GM21390 (cell line): Measurements from ENCODE around the gene OXTR.

Experiments
- ATAC-seq: cut with Tn5 transposase; IDR thresholded peaks from one replicate; pipeline ENCODE4 v1.9.1; 2021; ENCODE audit not compliant: unreplicated experiment

OXTR gene

GRCh38 chr3:8767667-8768363 is 1.6 kb downstream of the OXTR start:
- ATAC-seq, result peak; percentile 43

DNA sequence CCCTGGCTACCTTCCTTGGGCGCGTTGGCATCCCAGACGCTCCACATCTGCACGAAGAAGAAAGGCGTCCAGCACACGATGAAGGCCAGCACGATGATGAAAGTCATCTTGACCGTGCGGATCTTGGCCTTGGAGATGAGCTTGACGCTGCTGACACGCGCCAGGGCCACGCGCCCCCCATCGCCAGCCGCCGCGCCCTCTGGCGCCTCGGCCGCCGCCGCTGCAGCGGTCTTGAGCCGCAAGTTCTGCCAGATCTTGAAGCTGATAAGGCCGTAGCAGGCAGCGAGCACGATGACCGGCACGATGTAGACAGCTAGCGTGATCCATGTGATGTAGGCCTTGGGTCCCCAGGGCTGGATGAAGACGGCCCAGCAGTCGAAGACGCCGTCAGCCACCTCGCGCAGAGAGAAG is 2.2 kb downstream of the OXTR start:
- no peak for ATAC-seq

GRCh38 chr3:8766148-8766547 is 3.3 kb downstream of the OXTR start:
- no peak for ATAC-seq

DNA sequence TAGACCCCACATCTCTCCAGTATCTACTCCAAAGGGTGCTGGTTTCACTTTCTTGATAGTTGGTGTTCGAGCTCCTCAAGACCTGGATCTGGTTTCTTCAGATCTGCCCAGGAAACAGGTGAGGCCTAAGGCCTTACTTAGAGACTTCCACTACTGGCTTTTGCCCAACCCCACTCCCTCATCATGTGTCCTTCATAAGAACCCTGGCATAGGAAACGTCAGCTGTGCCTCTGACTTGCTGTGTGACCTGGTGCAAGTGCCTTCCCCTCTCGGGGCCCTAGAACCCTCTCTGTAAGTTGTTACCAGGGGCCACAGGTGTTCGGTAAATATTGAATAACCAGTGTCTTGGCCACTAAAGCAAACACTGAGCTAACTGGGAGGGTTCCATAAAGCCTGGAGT is 3.9 kb downstream of the OXTR start:
- no peak for ATAC-seq

- ATAC-seq, result no peak
Measured at GRCh38 chr3:8764528-8764927, 4.9 kb downstream of the OXTR start.

DNA sequence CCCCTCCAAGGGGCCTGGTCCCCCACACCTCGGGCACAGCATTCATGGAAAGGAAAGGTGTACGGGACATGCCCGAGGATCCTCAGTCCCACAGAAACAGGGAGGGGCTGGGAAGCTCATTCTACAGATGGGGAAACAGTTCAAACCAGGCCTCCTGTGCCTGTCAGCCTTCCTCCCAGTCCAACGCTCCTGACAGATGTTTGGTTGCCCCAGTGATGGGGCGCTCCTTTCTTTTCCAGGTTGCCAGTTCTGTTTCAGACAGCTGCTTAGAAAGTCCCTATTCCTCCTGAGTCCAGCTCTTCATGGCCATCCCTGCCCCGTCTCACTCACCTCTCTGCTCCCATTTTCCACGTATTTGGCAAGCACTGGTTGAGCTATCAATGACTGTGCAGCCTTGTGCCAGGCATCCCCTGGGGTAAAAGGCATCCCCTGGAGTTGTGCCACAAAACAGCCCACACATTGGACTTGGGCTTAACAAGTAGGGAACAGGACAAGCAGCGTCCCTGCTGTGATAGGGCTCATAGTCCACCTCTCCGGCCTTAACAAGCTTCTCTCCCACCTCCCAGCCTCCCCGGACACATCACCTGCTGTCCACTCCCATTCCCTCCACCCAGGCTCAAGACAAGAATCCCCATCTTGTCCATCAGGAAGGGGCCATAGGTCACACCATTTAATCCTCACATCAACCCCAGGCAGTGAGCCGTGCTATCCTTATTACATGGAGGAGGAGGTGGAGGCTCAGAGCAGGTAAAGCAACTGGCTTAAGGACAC is 6.6 kb downstream of the OXTR start:
- ATAC-seq, result no peak

- no peak for ATAC-seq
Measured at GRCh38 chr3:8761866-8762265, 7.5 kb downstream of the OXTR start.

- ATAC-seq, result no peak
Measured at GRCh38 chr3:8760506-8760905, 8.9 kb downstream of the OXTR start.

- no peak for ATAC-seq
Measured at GRCh38 chr3:8760091-8760490, 9.3 kb downstream of the OXTR start.

- no peak for ATAC-seq
Measured at GRCh38 chr3:8759038-8759707, 10.2 kb downstream of the OXTR start.

- ATAC-seq, result no peak
Measured at GRCh38 chr3:8757551-8758518, 11.6 kb downstream of the OXTR start.

DNA sequence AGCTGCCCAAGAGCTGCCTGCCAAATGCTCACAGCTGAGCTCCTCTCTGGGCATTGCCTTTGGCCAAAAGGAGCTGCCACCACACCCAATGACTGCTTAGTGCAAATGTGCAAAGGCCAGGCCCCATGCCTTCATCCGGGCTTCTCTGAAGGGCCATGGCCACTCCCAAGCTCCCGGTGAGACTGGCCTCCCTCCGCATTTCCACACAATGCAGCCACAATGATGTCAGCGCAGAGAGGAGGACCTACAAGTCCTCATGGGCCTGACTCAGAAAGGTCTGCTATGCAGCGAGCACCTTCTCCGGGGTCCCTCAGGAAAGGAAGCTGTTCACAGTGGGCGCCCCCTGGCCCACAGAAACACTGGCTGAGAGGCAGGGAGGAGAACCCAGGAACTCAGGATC is 12.7 kb downstream of the OXTR start:
- ATAC-seq, result no peak

DNA sequence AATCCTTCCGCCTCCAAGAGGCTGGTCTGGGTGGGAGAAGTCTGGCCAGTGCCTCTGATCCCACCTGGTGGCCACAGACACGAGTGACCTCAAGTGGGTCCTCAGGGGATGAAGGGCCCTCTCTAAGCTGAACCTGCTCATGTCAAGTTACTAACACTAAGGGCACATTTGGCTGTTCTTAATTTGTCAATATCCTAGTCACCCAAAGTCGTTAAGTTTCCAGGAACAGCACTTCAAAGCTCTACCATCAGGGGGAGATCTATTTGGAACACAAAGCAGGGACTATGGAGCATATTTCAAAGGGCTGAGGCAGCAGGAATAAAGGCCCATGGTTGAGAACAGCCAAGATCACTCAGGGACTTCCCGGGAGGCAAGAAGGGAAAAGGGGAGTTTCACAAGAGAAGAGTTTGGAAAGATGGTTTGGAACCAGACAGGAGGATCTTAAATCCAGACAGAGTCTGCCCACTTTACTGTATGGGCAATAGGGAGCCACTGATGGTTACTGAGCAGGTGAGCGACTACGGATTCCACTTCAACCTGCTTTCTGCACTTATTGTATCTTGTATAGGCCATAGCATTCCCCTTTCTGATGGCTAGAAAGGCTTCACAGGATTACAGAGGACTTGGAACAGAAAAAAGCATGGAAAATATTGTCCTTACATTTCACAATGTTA is 13.7 kb downstream of the OXTR start:
- no peak for ATAC-seq

DNA sequence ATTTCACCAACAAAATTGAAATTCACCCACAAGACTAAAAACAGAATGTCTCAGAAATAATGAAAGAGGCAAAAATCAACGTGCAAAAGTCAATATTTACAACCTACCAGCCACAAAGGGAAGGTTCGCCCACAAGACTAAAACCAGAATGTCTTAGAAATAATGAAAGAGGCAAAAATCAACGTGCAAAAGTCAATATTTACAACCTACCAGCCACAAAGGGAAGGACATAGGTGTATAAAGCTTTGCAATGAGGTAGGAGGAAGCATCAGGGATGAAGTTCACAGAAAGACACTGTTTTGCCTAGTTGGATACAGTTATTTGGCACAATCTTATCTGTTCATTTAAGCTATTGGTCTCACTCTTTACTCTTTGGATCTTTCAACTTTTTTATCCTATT is 14.3 kb downstream of the OXTR start:
- no peak for ATAC-seq

DNA sequence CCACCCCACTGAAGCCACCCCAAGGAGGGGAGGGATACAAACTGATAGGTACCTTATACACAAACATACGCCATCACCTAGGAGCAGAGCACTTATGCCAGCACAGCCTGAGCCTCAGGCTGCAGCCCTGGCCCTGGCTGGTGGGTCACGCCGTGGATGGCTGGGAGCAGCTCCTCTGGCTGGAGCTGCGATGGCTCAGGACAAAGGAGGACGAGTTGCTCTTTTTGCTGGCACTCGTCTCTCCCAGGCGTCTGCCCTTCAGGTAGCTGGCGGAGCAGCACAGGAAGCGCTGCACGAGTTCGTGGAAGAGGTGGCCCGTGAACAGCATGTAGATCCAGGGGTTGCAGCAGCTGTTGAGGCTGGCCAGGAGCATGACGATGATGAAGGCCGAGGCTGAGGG is 16.6 kb downstream of the OXTR start:
- no peak for ATAC-seq

DNA sequence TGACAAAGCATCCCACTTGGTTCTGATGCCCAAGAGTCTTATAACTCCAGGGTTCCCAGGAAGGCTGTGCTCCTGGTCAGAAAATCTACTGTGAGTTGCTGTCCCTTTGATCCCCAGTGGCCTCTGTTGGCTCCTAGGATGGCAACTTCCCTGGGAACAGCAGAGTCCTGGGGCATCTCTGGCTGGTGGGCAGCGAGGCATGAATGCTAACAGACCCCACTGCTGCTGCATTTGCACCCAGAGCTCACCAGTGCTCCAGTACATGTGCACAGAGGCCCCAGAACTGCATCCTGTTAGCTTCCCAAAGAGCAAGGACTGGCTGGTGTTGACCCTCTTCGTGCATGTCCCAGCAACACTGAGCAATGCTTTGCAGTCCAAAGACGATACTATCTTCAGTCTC is 20.1 kb downstream of the OXTR start:
- no peak for ATAC-seq

- no peak for ATAC-seq
Measured at GRCh38 chr3:8746780-8747345, 22.6 kb downstream of the OXTR start.

- ATAC-seq, result no peak
Measured at GRCh38 chr3:8745619-8746370, 23.6 kb downstream of the OXTR start.

- no peak for ATAC-seq
Measured at GRCh38 chr3:8743911-8744310, 25.5 kb downstream of the OXTR start.
